SKM-1 treated with dmso at 0.1 percent for 144 hours (cell line): Measurements from ENCODE around the gene MPPED2.
A peak's percentile ranks its signal among the peaks of the same experiment; 100 is the strongest.

Experiments used
- DNase-seq: peaks from one replicate; lab custom pipeline; 2025; ENCODE audit not compliant: unreplicated experiment; lab: John Stamatoyannopoulos, UW

MPPED2 gene

DNA sequence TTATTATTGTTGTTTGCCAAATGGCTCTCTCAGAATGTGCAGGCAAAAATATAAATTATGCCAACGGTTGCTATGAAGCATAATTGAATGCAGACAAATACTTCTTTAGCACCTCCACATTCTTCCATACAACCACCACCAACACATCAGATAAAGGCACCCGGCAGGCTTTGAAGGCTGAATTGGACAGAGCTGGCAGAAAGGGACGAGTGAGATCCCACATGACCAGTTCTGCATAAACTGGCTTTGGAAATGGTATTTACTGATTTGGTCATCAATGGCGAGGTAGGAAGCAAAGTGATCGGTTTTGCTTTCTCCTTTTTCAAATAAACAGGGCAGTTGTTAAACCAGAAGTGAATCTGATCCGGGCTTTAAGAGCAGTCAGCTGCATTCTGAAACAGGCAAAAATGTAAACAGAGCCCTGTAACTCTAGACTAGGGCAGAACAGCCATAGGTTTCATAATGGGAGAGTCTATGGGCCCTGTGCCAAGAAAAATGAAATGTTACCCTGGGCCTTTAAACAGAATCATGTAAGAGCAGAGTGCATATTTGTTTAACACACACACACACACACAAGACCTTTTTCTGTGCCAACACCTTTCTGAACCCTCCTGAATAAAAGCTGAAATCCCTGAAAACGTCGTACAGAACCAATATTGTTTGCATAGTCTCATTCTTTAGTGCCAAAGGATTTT, 97.7 kb downstream of the MPPED2 start:
- DNase-seq: no peak

DNA sequence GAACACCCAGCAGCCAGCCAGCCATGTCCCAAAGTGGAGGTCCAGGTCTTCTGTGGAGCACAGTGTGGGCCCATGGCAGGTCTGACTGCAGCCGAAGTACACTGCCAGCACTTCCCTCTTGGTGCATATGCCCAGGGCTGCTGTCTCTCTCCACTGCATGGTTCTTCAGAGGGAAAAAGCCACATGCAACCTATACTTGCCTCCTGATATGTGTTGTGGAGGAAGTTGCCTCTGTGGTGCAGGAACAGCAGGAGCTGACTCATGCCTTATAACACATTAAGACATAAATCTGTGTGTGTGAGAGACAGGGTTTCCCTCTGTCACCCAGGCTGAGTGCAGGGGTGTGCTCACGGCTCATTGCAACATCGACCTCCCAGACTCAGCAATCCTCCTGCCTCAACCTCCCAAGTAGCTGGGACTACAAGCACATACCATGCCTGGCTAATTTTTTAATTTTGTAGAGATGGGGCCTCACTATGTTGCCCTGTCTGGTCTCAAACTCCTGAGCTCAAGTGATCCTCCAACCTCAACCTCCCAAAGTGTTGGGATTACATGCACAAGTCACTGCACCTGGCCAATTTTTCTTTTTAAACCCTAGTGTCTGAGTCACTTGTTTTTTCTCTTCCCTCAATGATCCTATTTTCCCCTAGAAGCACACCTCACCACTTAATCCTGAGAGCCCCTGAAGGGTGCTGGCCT, 98.8 kb downstream of the MPPED2 start:
- DNase-seq: peak; percentile 91

DNA sequence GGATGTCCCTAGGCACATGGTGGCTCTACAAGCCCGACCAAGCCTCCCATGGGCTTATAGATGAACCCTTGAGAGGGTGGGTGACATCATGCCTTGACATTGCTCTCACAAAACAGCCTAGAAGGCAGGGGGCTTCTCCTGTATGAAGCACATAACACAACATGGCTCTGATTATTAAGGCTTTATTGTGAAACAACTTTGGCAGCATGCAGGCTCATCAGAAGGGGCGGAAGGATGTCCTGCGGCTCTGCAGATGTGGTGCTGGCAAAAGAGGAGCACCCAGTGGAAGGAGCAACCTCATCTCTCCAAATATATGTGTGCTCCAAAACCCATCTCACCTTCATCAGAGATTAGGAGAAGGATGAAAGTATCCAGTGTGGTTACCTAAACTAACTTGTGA, 100.4 kb downstream of the MPPED2 start:
- DNase-seq: no peak

DNA sequence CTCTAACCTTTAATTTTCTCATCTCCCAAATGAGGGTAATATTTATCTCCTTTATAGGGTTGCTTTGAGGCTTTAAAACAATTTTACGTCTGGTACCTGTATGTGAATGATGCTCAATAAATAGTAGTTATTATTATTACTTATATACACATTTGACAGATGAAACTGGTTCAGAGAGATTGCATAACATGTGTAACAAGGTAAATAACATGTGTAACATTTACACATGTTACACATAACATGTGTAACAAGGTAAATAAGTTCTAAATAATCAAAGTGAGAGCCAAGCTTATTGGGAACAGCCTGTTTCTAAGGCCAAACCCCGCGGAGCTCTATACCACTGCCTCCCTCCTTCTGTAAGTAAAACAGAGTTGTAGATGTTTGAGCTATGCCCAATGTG, 100.9 kb downstream of the MPPED2 start:
- DNase-seq: no peak

DNA sequence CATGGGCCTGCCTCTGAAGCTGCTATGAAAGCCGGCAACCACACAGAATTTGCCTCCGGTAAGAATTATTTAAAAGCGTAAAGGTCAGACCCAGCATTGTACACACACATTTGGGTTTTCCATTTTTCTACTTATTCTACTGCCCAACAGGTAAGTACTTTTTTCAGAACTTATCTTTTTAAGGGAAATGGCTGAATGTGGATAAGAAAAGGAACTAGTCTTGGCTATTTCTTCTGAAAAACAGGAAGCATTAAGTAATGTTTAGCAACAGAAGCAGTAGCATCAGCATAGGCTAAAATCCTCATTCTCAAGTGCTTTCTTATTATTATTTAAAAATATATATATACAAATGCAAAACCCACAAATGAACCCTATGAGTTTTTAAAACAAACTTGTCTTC, 103.1 kb downstream of the MPPED2 start:
- peak; percentile 79 for DNase-seq

DNA sequence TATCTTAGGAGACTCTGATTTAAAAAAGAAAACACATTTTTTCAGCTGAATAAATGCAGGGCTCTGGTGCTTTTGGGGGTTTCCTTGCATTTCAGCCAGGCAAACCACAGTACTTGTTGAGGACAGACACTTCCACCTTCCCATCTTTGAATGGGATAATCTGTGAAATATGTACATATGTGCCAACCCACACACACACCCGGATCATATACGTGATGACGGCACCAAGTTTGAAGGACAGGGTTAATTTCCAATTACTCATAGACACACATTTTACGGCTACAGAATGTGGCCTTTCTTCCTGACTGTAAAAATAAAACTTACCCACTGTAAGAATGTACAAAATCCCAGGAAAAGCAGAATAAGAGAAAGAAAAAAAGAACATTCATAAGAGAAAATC, 104.4 kb downstream of the MPPED2 start:
- no peak for DNase-seq

DNA sequence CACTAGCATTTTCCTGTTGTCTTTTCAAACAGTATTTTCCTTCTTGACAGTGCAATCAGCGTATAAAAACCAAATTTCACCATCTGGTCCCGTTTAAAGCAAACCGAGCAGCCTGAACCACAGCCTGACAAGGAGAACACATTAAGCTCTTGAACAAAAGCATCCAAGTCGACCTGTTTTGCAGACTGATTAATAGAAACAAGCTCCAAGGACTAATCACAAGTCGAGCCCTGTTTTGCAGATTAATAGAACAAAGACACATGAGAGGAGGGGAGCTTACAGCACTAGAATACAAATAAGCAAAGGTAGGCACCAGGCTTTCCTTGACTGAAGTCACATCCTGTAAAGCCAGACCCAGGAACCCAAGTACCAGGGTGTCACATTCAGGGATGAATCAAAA, 104.8 kb downstream of the MPPED2 start:
- DNase-seq: no peak

DNA sequence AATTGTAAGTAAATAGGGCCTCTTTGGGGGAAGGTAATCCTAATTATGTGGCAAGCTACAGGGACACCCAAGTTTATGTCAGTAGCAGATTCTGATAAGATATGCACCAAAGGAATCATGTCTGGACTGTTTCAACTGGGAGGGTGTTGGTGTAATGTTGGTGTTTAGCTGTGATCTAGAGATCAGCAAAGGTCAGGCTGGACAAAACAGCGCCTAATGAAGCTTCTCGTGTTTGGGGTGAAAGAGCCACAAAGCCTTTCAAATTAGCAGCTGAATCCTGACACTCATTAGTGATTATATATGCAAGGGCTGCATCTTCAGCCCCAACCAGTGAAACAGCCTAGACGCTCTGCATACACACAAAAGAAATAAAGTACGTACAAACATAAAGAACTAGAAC, 106.3 kb downstream of the MPPED2 start:
- DNase-seq: no peak

DNA sequence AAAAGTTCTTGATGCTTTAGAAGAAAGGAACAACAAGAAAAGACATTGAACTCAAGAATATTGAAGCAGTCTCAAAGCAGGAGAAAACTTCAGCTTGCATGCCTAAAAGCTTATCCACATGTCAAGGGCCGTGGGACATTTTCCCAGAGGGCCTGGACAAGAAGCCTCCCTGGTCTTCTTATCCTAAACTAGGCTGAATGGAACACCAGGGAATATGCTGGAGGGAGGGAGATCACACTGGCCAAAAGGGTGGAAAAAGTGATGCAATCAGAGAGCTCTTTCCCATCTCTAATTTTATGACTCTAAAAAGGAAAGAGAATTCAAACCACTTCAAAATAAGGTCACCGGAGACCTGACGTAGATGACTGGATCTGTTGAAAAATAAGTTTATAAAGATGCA, 107.2 kb downstream of the MPPED2 start:
- no peak for DNase-seq

DNA sequence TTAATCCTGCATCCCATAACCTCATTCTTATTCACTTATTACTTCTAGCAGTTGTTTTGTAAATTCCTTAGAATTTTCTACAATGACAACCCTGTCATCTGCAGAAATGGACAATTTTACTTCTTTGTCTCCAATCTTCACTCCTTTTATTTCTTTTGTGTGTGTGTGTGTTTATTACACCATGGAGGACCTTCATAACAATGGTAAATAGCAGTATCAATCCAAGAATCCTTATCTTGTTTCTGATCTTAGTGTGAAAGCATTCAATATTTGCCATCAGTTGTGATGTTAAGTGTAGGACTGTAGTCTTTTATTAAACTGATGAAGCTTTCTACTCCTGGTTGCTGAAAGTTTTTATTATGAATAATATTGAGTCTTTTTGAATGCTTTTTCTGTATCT, 109.1 kb downstream of the MPPED2 start:
- DNase-seq: no peak

DNA sequence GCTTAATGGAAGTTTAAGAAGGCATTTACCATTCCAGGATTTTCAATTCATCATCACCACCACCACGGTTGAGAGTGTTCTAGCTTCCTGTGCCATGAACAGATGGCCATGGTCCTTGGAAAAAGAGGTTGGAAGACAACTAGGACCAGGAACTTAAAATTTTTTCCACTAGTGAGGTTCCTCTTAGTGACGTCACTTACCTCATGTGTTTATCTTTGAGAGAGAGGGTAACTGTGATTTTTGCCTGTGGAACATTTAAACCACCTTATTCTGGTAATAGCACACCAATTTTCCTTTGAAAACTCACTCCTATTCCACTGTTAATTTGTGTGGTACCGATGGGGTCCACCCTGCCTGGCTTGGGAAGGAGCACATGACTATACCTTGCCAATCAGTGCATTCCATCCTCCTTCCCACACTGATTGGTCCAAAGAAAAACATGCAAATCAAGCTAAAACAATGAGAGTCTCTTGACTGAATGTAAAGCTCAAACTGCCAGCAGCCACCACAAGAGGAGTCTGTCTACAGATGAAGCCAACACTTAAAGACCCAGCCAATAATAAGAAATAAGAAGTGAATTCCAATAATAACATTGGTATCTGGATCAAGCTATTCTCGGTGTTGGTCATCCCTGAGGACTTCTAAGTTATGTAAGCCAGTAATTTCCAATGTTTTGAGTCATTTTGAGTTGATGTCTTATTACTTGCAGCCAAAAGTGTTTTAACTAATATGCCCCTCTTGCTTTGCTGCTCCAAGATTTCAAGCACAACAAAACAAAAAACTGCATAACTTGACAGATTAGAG, 111.8 kb downstream of the MPPED2 start:
- no peak for DNase-seq

DNA sequence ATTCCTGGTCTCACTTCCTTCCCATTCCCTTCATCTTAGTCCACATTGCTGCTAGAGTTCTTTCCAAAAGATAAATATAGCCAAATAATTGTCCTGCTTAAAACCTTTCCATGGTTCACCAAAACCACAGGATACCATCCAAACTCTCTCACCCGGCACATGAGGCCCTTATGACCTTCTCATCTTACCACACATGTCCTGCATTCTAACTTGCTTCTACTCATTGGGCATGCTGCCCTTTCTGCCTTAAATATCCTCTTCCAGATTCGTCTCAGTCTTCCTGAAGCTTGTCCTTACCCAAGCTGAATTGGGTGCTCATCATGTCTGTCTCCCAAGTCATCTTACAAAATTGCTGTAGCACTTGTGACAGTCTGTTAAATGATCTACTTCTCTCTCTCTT, 114.9 kb downstream of the MPPED2 start:
- no peak for DNase-seq

DNA sequence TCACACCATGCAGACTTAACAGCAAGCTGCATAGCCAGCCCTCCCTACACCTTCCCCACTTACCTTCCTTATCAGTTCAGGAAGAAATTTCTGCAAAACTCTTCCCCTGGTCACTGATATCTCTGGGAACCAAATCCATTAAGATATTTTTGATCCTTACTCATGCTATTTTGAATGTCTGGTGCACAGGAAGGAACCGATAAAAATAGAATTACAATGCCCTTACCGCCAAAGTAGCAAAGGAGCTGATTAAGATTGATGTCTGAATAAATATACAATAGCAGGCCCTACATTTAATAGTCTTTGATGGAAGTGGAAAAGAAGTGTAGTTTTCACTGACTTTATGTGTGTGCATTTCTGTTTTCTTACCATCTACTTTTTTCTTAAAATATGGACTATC, 117.3 kb downstream of the MPPED2 start:
- no peak for DNase-seq

DNA sequence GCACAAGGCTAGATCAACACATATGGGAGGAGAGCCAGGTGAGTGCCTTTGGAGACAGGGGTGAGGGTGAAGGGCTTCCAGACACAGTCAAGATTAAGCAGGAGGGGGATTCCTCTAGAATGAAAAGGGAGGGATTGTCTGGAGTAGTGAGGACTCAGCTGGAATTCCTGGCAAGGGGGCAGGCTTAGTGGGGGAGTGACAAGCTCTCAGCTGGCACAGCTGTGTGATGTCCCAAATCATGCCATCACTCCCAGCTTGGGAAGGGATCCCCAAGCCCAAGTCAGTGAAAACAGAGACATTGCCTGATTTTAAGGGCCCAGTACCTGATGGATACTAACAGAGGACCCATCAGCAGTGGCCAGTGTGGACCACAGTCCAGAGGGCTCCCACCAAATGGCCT, 119.0 kb downstream of the MPPED2 start:
- DNase-seq: no peak

DNA sequence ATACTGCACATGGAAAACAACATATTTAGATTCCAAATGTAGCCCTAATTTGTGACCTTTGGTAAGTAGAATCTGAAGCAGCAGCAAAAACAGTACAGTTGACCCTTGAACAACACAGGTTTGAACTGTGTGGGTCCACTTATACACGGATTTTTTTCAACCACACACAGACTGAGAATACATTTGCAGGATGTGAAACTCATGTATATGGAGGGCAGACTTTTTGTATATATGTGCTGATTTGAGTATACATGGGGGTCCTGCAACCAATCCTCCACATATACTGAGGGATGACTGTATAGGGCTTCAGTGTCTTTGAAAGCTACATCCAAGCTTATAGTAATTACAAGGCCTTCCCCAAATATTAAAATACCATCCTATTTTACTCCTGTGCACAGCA, 120.5 kb downstream of the MPPED2 start:
- DNase-seq: no peak

DNA sequence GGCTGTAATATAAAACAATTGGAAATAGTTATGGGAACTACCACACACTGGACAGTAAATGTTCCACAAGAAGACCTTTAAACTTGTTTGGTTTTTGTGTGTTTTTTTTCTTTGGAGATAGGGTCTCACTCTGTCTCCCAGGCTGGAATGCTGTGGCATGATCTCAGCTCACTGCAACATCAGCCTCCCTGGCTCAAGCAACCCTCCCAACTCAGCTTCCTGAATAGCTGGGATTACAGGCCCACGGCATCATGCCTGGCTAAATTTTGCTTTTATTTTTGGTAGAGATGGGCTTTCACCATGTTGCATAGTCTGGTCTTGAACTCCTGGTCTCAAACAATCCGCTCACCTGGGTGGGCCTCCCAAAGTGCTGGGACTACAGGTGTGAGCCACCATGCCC, 121.0 kb downstream of the MPPED2 start:
- DNase-seq: no peak

DNA sequence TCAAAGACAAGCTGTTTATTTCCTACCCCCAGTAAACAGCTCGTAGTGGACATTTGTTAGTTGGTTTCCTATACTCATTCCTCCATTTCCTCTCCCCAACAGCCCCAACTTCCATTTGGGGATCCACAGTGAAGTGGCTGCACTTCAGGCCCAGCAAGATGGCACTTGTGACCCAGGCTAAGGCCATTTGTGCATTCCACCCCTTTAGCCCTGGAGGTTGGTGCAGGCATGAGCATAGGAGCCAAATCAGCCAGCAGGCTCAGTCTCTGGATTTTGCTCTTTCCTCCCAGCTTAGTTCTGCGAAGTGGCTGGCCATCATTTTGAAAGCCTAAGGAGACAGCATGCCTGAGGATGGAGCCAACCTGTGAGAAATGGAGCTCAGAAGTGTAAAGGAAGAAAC, 122.9 kb downstream of the MPPED2 start:
- DNase-seq: no peak

DNA sequence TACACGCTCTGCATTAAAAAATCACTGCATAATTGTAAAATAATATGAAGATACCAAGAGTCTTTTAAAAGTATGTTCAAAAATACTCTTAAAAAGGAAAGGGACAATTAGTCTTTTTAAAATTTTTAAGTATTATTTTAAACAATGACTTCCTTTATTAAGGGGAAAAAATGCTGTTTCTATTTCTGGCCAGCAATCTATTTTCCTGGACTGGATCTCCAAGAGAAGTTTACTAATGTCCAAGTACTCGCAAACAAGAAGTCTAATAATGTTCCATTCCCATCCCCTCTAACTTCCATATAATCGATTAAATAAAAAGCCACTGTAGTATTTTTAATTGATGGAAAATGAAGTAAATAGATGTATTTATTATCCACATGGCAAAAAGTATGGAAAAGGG, 123.7 kb downstream of the MPPED2 start:
- no peak for DNase-seq

DNA sequence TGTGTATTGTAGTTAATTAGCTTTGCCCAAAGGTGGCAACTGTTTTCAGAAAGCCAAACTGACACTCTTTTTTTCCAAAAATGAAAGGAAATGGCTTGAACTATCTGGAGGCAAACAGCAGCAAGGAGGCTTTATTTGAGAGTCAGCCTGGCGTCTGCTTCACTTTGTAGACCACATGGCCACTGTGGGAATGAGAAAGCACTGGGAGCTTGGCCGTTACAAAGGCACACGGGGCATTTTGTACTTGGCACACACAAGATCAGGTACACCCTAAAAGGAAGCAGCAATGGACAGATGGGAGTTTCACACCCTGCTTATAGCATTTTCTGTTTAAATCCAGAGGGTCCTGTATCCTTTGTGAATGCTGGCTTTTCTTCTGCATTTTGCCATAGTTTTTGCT, 126.3 kb downstream of the MPPED2 start:
- no peak for DNase-seq

DNA sequence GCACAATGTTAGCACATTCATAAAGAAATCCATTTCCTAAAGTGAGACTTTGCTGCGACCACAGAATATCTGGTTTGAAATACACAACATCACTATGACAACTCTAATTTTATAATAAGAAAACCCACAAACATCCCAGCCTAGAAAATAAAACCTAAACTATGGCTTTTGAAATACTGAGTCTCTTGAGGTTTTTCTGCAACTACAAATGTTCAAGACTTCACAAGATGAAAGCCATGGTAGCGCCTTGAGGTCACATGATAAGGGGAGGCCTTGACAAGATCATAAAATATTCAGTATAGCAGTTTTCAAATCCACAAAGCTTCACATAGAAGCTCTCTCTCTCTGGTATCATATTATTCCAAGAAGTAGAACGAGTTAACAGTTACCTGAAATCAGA, 126.8 kb downstream of the MPPED2 start:
- DNase-seq: no peak

DNA sequence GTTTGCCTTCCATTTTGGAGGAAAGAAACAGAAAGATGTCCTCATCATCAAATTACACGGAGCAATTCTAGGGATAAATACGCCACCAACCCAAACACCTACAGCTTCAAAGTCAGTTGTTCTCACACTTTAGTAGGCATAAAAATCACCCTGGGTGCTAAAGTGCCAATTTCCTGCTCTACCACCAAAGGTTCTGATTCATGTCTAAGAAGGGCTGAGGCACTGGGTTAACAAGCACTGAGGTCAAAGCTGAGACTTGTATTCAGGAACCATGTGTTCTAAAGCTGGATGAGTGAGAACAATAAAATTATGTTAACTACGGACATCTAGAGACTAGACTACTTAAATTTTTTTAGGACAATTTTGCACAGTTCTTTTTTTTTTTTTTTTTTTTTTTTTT, 127.6 kb downstream of the MPPED2 start:
- DNase-seq: no peak

DNA sequence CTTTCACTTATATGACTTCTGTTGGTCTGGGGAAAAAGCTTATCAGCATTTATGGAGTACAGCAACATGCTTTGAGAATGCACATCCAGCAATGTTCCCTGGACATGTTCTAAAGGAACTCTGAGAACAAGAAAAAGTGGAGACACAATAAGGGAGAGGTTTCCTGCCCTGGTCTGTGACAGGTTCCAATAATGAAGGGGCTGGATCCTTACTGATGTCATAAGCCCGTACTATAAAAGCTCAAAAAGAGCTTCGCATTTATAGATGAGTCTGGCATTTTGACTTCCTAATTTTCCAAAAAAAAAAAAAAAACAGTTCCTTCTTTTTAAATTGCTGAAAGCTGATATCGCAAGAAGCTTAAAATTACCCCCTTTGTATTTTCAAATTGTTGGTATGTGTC, 129.1 kb downstream of the MPPED2 start:
- no peak for DNase-seq
